Measurements from ENCODE around the gene SATB1.

- TF ChIP-seq CREB5 (CRISPR knock-in tag; IDR thresholded peaks at IDR 0.05; ENCODE audit: low read depth) (no peak), CSDC2 (CRISPR knock-in tag; IDR thresholded peaks at IDR 0.05) (no peak), ZNF565 (CRISPR knock-in tag; conservative IDR thresholded peaks at IDR 0.05; ENCODE audit: low read depth) (no peak)
These were observed 28.7 kb downstream of the SATB1 start for GRCh38 chr3:18396428-18396827.
